ENCODE results near the gene FAM20C.

DNA sequence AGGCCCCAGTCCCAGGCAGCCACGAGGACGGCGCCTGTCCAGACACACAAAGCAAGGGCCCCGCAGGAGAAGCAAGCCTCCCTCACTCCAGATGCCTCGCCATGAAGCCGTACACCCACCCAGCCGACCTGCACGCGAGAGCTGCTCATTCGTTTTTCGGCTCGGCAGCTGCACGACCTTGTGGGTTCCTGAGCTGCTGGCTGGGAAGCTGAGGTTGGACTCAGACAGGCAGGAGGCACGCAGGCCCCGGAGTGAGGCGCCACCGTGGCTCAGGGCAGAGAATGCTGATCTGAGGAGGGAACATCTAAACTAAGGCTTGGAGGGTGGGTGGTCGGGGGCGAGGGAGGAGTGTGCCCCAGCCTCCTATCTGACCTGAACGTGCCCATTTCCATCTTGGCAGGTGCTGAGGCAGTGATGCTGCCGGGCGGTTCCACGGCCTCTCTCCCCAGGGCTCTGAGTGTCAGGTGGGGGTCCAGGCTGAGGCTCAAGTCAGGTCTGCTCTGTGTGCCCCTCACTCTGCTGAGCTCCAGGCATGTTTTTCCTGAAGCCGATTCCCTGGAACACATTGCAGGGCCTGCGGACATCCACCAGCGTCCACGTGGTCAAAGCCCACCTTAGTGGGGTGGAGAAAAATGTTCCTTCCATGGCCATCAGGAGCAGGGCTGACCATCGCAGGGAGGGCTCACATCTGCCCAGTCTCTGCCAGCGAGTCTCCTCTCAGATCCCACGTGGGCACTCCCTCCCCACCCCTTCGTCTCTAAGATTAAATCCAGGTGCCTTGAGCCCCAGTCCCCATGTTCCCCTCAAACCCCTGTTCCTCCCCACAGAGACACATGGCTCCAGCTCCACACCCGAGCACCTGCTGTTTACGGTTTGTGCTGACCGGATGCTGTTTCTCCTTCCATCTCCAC lies 28.1 kb upstream of the FAM20C start:
- TF ChIP-seq, protein P1, sequence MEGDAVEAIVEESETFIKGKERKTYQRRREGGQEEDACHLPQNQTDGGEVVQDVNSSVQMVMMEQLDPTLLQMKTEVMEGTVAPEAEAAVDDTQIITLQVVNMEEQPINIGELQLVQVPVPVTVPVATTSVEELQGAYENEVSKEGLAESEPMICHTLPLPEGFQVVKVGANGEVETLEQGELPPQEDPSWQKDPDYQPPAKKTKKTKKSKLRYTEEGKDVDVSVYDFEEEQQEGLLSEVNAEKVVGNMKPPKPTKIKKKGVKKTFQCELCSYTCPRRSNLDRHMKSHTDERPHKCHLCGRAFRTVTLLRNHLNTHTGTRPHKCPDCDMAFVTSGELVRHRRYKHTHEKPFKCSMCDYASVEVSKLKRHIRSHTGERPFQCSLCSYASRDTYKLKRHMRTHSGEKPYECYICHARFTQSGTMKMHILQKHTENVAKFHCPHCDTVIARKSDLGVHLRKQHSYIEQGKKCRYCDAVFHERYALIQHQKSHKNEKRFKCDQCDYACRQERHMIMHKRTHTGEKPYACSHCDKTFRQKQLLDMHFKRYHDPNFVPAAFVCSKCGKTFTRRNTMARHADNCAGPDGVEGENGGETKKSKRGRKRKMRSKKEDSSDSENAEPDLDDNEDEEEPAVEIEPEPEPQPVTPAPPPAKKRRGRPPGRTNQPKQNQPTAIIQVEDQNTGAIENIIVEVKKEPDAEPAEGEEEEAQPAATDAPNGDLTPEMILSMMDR (IDR thresholded peaks at IDR 0.05): no peak
- no peak for TF ChIP-seq POLR2A (IDR thresholded peaks at IDR 0.05)
